ENCODE measurements around the gene NHERF2. TPM values are rescaled to one million over a fixed set of nuclear protein-coding genes. Genes with fewer than 3 reads are reported as not detected.

The NHERF2 gene
- total RNA-seq, 1 experiment from 2014 or later, result 174 TPM

DNA sequence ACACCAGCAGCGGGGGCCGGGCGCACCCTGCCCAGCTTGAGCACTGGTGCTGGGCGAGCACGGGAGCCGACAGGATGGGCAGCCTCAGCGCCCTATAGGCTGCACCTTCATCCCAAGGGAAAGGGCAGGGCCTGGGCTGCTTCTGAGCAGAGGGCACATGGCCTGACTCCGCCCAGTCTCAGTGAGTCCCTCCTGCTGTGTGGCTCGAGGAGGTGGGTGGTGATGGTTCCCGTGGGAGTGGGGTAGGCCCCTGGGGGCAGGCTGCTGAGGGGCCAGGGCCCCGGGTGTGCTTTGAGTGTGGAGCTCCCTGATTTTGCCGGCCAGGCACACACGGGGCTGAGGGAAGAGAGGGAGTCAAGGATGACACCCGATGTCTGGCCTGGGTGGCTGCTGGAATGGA is 59.0 kb downstream of the NHERF2 start:
- intact Hi-C loops (cut with micrococcal nuclease; ENCODE audit: unreplicated experiment) (no loop called here), in situ Hi-C loops (cut with HindIII; ENCODE audit: low pct_unique_long_range_greater_than_20kb, low sequenced_read_pairs) (no loop called here)
- TF ChIP-seq SIN3A (IDR thresholded peaks at IDR 0.05; ENCODE audit: borderline replicate concordance, insufficient read depth, low read depth, low read length) (no peak), POLR2AphosphoS5 (IDR thresholded peaks at IDR 0.05; ENCODE audit: low read depth, low read length) (peak; percentile 59; the same call in 1 of the 2 replicates)
- H3K4me3 ChIP-seq (ENCODE audit: low read depth in 2 of 2, low read length in 2 of 2), result no peak overlapping the region
- ChIA-PET POLR2A (no interaction called here), CTCF (no interaction called here)
- H3K36me3 ChIP-seq (ENCODE audit: control insufficient read depth, insufficient read depth, low read length), result no peaks in the 10 kb centered on the region
- H3K27me3 ChIP-seq (ENCODE audit: control insufficient read depth, insufficient read depth, low read length), result no peaks in the 10 kb centered on the region
- BruUV-seq (replicated peaks), result no TSS peak
- ATAC-seq (peak; percentile 57), DNase-seq (ENCODE audit: low read depth, low spot score) (no peak)
- H3K27ac ChIP-seq (ENCODE audit: low read length), result no peak overlapping the region
- no peaks in the 10 kb centered on the region for H3K9me3 ChIP-seq (ENCODE audit: control insufficient read depth, insufficient read depth, low read depth, low read length)
- 0 out of 2 replicates have a peak, but pooled peaks cover 14% of the 10 kb centered on the region for H3K4me1 ChIP-seq (ENCODE audit: control insufficient read depth, insufficient read depth, low read length)

DNA sequence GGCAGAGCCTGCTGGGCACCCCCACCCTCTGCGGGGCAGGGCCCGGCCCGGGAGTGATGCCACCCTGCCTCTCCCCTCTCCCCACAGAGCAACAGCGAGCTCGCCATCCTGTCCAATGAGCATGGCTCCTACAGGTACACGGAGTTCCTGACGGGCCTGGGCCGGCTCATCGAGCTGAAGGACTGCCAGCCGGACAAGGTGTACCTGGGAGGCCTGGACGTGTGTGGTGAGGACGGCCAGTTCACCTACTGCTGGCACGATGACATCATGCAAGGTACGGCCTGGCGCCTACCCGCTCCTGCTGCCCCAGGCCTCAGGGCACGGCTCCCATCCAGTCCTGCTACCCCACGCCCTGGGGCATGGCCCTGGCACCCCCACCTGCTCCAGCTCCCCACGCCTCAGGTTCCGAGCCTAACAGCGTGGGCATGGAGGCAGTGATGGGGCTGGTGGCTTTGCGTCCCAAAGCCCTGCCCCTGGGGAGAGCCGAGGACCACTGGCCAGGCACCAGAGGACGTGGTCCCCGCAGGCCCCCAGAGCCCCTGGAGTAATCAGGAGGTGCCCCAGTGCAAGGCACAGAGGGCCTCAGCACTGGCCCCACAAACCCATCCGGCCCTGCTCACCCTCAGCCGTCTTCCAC is 59.5 kb downstream of the NHERF2 start:
- 0 out of 2 replicates have a peak, but pooled peaks cover 14% of the 10 kb centered on the region for H3K4me1 ChIP-seq (ENCODE audit: control insufficient read depth, insufficient read depth, low read length)
- intact Hi-C loops (cut with micrococcal nuclease; ENCODE audit: unreplicated experiment) (no loop called here), in situ Hi-C loops (cut with HindIII; ENCODE audit: low pct_unique_long_range_greater_than_20kb, low sequenced_read_pairs) (no loop called here)
- TF ChIP-seq, protein P1, sequence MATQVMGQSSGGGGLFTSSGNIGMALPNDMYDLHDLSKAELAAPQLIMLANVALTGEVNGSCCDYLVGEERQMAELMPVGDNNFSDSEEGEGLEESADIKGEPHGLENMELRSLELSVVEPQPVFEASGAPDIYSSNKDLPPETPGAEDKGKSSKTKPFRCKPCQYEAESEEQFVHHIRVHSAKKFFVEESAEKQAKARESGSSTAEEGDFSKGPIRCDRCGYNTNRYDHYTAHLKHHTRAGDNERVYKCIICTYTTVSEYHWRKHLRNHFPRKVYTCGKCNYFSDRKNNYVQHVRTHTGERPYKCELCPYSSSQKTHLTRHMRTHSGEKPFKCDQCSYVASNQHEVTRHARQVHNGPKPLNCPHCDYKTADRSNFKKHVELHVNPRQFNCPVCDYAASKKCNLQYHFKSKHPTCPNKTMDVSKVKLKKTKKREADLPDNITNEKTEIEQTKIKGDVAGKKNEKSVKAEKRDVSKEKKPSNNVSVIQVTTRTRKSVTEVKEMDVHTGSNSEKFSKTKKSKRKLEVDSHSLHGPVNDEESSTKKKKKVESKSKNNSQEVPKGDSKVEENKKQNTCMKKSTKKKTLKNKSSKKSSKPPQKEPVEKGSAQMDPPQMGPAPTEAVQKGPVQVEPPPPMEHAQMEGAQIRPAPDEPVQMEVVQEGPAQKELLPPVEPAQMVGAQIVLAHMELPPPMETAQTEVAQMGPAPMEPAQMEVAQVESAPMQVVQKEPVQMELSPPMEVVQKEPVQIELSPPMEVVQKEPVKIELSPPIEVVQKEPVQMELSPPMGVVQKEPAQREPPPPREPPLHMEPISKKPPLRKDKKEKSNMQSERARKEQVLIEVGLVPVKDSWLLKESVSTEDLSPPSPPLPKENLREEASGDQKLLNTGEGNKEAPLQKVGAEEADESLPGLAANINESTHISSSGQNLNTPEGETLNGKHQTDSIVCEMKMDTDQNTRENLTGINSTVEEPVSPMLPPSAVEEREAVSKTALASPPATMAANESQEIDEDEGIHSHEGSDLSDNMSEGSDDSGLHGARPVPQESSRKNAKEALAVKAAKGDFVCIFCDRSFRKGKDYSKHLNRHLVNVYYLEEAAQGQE (IDR thresholded peaks at IDR 0.05; ENCODE audit: insufficient read depth in 1 of 2, low read depth in 2 of 2, low read length in 1 of 2), result no peak
- TF ChIP-seq POLR2AphosphoS5 (IDR thresholded peaks at IDR 0.05; ENCODE audit: low read depth, low read length), result 0 out of 2 replicates have a peak, but pooled peaks have one; percentile 17
- H3K4me3 ChIP-seq (ENCODE audit: low read depth in 2 of 2, low read length in 2 of 2), result no peak overlapping the region
- ATAC-seq, result peak; percentile 1
- no peaks in the 10 kb centered on the region for H3K27me3 ChIP-seq (ENCODE audit: control insufficient read depth, insufficient read depth, low read length)
- ChIA-PET POLR2A (no interaction called here), CTCF (no interaction called here)
- no TSS peak for BruUV-seq (replicated peaks)
- H3K9me3 ChIP-seq (ENCODE audit: control insufficient read depth, insufficient read depth, low read depth, low read length), result no peaks in the 10 kb centered on the region
- H3K36me3 ChIP-seq (ENCODE audit: control insufficient read depth, insufficient read depth, low read length), result no peaks in the 10 kb centered on the region
- H3K27ac ChIP-seq (ENCODE audit: low read length), result no peak overlapping the region
- no peak for DNase-seq (ENCODE audit: low read depth, low spot score)

DNA sequence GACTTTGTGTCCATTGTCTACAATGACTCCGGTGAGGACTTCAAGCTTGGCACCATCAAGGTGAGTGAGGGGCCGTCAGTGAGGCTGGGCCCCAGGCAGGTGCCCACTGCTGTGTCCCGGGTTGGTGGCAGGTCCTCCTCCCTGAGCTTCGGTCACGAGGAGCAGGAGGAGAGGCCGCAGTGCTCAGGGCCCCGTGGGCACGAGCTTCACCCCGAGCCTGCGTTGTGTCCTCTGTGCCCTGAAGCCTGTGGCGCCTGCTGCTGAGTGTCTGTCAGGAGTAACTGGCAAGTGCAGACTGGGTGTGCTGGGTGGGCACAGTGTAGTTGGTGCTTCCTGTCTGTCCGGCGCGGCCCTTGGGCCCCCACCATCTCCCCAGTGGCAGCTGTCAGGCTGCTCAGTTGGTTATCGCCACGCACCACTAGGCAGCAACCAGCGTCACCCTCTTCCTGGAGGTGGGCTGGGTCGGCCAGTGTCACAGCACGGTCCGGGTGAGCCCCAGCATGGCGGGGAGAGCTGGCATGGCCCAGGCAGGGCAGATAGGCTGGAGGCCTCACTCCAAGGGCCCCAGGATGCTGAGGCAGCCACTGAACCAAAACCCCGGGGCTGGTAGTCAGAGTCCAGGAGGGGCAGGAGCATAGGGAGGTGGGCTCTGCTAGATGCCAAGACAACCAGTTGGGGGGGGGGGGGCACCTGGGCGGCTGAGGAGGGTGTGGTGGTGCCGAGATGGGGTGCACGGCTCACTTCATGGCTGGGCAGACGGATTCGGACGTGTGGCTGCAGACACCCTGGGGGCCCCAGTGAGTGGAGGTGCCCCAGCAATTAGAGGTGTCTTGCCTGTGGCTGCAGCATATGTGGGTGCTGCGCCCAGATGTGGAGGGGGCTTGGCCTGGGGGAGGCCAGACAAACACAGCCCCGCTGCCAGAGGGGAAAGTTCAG is 60.4 kb downstream of the NHERF2 start:
- BruUV-seq (replicated peaks), result no TSS peak
- H3K4me1 ChIP-seq (ENCODE audit: control insufficient read depth, insufficient read depth, low read length), result 0 out of 2 replicates have a peak, but pooled peaks cover 14% of the 10 kb centered on the region
- H3K27me3 ChIP-seq (ENCODE audit: control insufficient read depth, insufficient read depth, low read length), result no peaks in the 10 kb centered on the region
- ATAC-seq (no peak), DNase-seq (ENCODE audit: low read depth, low spot score) (no peak)
- no peaks in the 10 kb centered on the region for H3K9me3 ChIP-seq (ENCODE audit: control insufficient read depth, insufficient read depth, low read depth, low read length)
- intact Hi-C loops (cut with micrococcal nuclease; ENCODE audit: unreplicated experiment) (no loop called here), in situ Hi-C loops (cut with HindIII; ENCODE audit: low pct_unique_long_range_greater_than_20kb, low sequenced_read_pairs) (no loop called here)
- ChIA-PET POLR2A (no interaction called here), CTCF (no interaction called here)
- no peak overlapping the region for H3K27ac ChIP-seq (ENCODE audit: low read length)
- TF ChIP-seq SIN3A (IDR thresholded peaks at IDR 0.05; ENCODE audit: borderline replicate concordance, insufficient read depth, low read depth, low read length) (0 out of 2 replicates have a peak, but pooled peaks have one; percentile 26), TCF7L2 (IDR thresholded peaks at IDR 0.05; ENCODE audit: low read depth, low read length) (no peak)
- TF ChIP-seq, protein P1 (IDR thresholded peaks at IDR 0.05; ENCODE audit: insufficient read depth in 1 of 2, low read depth in 2 of 2, low read length in 1 of 2), result no peak
- H3K36me3 ChIP-seq (ENCODE audit: control insufficient read depth, insufficient read depth, low read length), result no peaks in the 10 kb centered on the region
- no peak overlapping the region for H3K4me3 ChIP-seq (ENCODE audit: low read depth in 2 of 2, low read length in 2 of 2)

Measured in Panc1 (cell line).